Fibroblast of peridontal ligament (primary cell): Measurements from ENCODE around the gene DHX8.

Source experiments
- DNase-seq: peaks from one replicate; pipeline ENCODE4 v3.0.0-alpha.2; 2010; ENCODE audit errors: extremely low read depth

The DHX8 gene

DNA sequence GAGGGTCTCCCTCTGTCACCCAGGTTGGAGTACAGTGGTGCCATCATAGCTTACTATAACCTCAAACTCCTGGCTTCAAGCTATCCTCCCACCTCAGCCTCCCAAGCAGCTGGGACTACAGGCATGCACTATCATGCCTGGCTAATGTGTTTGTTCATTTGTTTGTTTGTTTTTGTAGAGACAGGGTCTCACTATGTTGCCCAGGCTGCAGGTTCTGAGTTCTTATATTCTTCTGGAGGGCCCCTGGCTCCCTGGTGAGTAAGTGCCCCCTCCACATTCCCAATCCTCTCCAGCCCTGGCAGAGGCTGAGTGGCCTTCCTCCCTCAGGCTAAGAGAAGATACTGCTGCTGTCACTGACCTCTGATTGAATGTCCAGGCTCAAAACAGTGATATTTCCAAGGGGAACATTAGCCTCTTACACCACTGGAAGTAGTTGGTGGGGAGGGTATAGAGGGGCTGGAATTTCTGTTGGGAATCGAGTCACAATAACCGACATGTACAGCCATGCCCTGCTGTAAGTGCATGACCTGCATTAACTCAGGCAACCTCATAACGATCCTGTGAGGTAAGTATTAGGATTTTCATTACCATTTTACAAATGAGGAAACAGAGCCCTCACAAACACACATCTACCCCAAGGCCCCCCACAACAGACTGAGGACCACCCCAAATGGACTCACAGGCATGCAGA lies 65.1 kb downstream of the DHX8 start:
- DNase-seq, result no peak

DNA sequence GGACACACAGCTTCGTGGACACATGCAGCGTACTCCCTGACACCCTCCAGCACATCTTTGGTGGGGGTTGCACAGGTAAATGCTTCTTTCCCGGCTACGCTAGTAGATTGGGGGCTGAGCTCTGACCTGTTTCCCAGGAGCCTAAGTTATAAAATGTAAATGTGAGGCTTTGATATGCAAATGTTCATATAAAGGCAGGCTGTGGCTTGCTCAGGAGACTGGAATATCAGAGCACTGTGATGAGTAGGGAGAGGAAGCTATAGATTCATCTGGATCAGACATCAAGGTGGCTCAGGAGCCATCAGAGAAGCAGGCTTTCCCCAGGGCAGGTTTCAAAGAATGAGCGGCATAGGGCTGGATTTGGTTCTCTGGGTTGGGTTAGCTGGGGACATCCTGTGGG lies 65.7 kb downstream of the DHX8 start:
- DNase-seq, result no peak

DNA sequence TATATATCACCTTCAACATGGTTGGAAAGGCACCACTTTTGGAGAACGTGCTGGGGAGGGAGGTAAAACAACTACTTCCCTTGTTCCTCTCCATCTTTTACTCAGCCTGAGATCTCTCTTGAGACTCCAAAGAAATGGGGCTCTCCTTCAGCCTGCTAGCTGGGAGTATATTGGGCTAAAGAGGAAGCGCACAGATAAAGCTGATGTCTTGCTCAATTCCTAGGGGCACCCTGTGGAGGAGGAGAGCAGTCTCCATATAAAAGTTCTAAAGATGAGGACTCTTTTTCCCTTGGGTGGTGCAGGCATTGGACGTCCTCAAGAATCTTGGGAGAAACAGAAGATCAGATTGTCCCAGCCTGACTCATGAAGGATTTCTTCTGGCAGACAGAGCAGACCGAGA lies 67.0 kb downstream of the DHX8 start:
- no peak for DNase-seq

DNA sequence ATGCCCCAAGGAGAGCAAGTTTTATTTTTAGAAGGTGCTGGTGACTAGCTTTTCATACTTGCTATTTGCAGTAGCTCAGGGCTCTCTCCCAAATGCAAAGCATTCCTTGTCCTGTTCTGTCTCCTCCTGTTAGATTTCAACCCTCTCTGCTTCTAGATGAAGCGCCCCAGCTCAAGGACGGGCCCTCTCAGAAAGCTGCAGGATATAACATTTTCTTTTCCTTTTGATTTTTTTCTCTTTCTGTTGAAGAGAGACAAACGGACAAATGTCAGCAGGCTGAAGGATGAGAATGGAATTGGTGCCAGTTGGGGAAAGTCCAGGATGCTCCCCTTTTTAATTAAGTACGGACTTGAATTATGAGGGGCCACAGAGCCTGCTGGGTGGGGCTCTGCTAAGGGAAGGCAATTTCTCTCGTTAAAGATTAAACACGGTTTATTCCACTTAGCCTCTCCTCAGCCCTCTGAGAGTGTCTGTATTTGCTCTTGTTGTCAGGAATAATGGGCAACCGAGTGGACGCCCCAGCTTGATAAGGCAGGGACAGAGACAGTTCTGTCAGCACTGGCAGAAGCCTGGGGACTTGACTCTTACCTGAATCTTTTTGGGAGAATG lies 68.6 kb downstream of the DHX8 start:
- DNase-seq, result no peak

DNA sequence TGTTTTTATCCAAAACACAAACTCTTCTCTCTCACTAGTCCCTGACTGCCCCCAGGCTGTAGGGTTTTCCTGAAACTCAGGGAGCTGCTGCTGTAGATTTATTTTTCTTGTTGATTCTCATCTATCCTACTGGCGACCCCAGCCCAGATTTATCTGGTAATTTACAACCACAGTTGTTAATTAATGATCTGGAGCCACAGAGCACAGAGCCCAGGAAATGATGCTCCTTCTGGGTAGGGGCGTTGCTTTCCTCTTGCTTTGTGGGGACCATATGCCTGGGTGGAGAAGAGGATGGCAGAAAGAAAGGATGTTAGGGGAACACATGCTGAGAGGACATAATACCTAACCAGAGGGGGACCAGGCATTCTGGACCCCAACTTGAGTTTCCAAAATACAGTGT lies 69.8 kb downstream of the DHX8 start:
- DNase-seq, result no peak

DNA sequence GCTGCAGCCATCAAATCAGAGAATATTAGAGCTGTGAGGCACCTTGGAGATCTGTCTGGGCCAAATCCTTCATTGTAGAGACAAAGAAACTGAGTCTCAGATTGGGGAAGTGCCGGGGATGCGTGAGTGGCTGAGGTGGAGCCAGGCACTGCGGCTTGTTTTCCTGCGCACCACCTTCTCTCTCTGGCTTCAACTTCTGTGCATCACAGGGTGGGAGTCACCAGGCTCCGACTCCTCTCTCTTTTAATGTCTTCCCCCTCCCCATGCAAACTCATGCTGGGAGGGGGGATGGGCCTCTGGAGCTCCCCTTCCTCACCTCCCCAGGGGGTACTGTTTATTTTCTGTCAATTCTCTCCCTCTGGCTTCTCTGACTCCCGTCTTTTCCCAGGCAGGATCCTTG lies 71.1 kb downstream of the DHX8 start:
- DNase-seq, result no peak

DNA sequence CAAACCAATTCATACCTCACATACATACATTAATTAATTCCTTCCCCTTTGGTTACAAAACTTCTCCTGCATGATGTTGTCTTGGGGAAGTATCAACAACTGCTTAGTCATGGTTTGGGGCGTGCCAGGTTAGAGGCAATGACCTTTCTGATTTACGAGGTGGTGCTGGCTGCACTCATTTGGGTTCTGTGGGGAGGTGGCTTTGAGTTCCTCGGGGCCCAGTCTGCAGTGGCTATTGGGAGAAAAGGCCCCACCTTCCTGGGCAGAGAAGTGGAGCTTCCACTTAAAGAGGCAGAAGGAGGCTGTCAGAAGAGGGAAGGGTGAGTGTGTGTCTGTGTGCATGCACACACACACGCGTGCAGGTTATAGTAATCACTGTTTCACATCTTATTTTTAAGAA lies 72.5 kb downstream of the DHX8 start:
- DNase-seq, result no peak

DNA sequence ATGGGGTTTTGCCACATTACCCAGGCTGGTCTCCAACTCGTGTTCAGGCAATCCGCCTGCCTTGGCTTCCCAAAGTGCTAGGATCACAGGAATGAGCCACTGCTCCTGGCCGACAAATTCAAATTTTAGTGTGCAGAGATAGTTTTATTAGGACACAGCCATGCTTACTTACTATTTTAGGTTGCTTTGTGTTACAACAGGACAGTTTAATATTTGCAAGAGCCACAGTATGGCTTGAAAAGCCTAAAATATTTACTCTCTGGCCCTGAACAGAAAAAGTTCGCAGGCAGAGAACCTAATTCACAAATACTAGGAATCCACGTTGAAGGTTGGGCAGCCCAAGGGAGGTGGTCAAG lies 75.0 kb downstream of the DHX8 start:
- no peak for DNase-seq

DNA sequence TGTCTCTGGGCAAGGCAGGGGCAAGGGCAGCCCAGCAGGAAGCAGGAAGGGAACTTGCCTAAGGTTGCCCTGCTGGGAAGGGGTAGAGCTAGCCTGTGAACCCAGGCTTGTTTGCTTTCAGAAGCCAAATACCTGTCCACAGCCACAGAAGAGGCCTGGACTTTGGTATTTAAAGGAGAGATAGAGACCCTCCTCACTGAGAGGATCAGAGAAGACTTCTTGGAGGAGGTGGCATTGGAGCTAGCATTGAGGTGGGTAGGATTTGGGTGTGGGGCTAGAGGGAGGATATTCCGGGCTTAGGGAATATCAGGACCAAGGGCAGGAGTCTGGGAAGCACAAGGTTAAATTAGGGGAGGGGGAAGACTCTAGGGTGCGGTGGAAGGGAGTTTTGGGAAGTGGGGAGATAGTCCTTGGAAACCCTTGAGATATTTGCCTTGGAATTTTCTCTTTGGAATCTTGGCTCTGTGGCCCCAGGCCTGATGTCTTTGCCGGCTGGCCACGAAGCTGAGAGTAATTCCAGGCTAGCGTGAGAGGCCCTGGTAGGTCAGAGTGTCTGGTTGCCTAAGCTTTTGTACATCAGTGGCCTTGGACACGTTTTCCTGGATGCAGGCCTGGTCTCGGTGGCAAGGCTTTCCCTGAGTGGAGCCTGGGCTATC lies 75.5 kb downstream of the DHX8 start:
- DNase-seq, result no peak

DNA sequence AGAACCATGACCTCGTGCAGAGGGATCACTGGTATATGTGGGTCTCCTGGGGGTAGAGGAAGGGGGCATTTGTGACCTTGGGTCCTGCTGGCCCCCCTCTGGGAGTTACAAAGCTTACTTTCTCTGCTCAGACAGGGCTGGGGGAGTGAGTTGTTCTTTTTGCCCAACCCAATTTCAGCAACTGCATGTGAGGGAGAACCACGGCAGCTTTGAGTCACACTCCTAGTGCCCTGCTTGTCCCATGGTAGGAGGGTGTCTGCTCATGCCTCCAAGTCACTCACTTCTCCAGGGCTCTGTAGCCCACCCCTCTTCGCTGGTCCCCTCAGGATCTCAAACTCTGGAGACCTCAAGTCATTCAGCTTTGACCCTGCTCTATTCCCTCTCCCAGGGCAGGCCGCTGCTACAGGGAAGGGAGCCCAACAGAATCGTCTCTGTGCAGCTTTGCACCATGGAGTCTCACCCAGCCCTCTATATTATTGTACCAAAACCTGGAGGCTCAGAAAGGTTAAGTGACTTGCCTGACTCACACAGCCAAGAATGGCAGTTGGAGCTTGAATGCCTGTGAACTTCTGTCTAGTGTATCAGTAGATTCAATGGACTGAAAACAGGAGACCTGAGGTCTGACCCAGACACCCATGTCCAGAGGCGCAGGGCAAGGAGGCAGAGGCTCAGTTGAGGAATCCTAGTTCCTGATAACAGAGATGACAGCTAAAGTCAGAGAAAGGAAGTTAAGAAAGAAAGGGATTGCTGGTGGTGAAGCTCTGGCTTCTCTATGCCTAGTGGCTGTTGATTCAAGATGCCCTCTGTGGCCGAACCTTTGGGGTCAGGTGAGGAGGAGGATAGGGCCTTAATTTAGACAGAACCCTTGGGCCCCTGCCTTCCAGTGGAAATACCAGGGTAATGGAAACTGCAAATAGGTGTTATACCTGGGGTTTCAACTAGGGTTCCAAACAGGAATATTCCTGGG lies 77.0 kb downstream of the DHX8 start:
- no peak for DNase-seq

DNA sequence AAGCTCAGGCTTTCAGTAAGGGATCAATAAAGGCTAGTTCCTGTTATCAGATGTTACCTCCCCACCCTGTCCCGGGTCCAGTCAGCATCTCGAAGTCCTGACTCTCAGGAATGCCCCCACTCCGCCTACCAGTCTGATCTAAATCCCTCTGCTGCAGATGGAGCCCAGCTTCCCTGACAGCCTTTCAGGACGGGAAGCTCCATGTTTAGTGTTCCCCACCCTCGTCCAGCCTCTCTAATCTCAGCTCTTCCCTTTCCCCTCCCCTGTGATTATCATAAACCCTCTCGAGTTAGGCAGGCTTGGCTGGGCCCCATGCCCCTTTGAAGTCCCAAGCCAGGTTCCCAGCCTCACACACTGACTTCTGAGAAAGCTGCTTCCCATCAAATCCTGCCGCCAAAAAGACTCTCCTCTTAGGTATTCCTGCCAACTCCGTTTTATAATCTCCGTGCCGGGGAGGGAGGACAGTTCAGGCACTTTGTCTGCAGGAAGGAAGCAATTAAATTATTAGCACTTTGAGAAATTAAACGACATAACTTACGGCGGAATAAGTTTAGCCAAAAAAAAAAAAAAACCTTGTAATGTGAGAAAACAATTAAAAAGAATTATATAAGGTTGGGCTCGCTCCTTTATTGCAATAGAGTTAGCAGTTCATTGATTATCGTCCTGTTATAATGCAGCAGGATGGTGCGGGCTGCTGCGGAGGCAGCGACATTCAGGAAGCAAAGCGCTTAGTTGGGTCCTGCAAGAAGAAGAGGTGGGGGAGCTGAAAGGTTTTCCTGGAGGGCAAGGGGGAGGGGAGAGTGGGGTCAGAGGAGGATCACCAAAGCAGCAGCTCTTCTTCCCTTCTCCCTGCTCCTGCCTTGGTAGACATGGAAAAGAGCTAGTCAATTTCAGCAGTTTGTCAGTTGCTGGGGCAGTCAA lies 79.2 kb downstream of the DHX8 start:
- DNase-seq, result no peak

DNA sequence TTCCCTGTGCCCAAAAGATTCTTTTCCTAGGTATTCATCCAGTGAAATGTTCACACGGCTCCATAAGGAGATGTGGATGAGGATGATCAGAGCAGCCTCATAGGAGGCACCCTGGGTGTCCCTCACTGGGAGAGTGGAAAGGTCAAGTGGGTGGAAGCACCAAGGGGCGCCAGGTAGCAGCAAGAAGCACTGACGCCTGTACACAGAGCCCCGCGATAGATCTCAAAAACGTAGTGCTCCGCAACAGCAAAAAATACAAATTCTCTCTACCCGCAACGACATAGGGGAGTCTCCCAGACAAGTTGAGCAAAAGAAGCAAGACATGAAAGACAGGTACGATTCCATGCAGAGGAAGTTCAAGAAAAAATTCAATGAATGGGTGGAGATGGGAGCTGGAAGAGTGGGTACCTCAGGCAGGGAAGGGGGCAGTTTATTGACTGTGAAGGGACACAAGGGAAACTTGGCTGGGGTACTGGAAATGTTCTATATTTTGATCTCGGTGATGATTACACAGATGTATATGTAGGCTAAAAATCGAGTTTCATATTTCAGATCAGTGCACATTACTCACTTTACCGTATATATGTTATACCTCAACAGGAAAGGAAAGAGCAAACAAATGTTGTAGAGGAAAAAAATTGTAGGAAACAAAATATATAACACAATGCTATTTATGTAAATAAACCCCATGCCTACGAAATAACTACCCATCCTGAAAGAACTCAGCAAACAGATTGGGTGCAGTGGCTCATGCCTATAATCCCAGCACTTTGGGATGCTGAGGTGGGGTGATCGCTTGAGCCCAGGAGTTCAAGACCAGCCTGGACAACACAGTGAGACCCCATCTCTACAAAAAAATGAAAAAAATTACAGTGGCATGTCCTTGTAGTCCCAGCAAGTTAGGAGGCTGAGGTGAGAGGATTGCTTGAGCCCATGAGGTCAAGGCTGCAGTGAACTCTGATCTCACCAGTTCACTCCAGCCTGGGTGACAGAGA lies 80.1 kb downstream of the DHX8 start:
- DNase-seq, result no peak

DNA sequence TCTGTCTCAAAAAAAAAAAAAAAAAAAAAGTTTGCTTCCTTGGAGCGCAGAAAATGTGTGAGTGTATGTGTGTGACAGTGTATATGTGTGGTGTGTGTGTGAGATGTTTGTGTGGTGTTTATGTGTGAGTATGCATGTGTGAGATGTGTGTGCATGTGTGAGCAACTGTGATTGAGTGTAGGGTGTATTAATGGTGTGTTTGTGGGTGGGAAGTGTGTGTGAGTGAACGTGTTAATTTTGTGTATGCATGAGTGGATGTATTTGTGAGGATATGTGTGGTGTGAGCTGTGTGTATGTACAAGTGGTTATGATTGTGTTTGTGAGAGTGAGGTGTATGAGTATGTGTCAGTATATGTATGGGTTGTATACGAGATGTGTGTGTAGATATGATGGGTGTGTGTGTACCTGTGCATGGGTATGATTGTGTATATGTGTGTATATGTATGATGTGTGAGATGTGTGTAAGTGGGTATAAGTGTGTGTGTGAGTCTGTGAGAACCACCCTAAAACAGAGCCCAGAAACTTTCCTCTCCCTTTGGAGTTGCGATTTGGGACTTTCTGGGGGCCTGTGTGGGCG lies 84.8 kb downstream of the DHX8 start:
- no peak for DNase-seq

DNA sequence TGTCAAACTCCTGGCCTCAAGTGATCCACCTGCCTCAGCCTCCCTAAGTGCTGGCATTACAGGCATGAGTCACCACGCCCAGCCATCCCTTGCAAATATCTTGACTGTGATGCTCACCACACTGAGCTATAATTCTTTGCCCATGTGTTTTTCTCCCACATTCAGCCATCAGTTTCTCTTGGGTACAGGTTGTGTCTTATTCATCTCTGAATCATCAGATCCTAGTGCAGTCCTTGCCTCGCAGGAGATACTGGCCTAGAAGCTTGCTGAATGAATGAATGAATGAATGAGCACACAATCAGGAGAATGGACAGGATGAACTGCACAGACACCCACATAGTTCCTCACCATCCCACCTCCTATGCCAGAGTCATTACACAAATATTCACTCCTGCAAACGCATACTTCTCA lies 86.7 kb downstream of the DHX8 start:
- peak; percentile 37 for DNase-seq

DNA sequence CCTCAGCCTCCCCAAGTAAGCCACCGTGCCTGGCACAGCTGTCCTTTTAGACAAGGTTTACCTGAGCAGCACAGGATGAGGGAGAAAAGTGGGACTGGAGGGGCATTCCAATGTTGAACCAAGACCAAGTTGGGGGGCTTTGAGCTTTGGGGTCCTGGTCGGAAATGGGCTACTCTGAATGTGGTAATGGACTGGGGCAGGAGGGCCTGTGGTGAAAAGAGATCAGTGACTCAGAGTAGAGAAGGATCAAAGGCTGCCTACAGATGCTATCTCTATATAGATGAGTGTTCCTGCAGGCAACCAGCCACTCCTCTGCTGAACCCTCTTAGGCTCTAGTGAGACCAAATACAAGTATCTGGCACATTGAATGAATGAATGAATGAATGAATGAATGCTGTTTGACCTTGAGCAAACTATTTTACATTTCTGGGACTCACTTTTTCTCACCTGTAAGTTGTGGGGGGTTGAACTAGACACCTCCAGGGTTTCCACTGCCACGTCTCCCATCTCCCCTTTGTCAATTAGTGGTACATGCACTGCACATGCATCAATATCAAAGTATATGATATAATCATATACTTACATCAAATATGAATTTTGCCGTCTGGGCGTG lies 88.7 kb downstream of the DHX8 start:
- DNase-seq, result no peak

DNA sequence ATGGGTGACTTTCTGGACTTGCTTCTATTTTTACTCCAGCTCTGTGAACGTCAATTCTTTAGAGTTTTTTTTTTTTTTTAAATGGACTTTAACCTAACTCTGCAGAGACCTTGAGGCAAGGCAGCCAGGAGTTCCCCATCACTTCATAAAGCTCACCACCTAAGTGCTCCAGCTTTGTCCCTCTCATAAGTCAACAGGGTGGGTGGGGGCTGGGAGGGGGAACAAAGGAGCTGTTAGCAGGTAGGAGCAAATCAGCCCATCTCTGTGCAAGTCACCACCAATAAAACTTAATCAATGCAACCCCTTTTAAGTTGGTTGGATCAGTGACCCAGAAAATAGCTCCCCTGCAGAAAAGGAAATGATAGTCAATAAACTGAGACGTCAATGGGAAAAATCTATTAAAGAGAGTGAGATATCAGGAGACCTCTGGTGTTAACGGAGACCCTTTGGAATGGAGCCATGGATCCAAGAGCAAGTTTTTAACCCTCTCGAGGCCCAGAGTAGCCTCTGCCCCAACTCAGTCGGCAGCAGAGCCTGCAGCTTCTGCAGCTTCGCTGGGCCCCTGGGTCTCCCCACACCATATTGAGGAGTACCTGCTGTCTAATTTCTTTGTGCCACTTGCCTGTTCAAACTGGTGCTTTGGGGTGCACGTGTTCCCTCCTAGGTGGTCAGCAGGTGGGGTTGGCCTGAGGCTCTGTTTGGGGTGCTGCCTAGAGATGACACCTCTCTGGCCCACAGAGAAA lies 90.0 kb downstream of the DHX8 start:
- no peak for DNase-seq

DNA sequence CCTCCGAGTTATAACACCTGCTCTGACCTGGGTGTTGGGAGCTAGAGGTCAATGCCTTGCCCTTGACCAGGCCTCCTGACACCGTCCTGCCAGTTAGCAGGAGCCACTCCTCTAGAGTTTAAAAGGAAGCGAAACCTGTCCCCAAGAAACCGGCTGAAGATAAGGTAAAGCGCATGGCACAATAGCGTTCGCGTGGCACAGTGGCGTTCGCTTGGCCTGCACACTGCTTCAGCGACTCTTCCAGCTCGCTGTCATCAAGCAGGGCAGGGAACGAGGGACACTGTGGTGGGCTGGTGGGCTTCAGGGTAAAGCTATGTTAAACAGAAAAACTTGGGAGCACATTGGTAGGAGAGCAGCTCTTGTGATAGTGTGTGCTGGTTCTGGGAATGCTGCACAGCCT lies 90.6 kb downstream of the DHX8 start:
- no peak for DNase-seq

DNA sequence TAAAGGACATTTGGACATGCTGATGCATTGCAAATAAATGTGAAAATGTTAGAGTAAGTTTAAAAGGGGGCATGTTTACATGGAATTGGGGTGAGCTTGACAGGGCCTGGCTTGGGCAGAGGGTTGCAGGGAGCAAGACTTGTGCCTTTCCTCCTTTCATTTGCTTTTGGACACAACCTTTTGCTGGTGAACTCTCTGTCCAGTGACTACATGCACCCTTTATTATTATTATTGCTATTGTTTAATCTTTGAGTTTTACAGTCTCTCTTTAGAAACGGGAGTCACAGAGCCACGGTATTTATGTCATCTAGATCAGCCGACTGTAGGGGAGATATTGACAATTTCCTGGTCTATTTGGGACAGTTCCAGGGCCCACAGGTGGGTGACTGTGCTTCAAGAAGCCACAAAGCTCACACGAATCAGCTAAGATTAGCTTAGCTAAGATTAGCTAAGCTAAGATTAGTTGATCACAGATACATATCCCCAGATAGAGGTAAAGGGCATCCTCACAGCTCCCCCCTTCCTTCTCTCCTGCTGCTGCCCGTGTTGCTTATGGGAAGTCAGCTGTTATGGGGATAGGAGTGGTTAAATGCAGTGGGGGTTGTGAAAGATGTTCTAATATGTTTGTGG lies 91.2 kb downstream of the DHX8 start:
- no peak for DNase-seq
